WTC11 (cell line): ENCODE data around the gene CORO2B. TPM values are rescaled to one million over a fixed set of nuclear protein-coding genes. Genes with fewer than 3 reads are reported as not detected.

ENCODE experiments used
- ATAC-seq: fragments of 200-7000 bp; cut with Tn5 transposase; 2 replicates; pipeline ENCODE4 v1.10.0; 2021; ENCODE audit warnings: mild to moderate bottlenecking, moderate library complexity
- CTCF ChIA-PET: fragments of 300-600 bp; sonication (Branson Sonifier 250); formaldehyde crosslinking; loops from one replicate; lab custom pipeline; 2021; ENCODE audit warnings: antibody characterized with exemption; lab: Charles Lee
- POLR2A ChIA-PET: fragments of 350-600 bp; sonication (Branson Sonifier 250); formaldehyde crosslinking; loops from one replicate; lab custom pipeline; 2021; ENCODE audit warnings: antibody characterized with exemption; lab: Charles Lee
- DNase-seq: peaks from one replicate; pipeline ENCODE4 v3.0.0; 2021; ENCODE audit warnings: low spot score
- H3K27ac Mint-ChIP-seq: 2 replicates; pipeline ENCODE4 v1.8.0; 2021; ENCODE audit warnings: mixed read lengths
- H3K27me3 Mint-ChIP-seq: 2 replicates; pipeline ENCODE4 v1.8.0; 2021; ENCODE audit warnings: low read depth, mild to moderate bottlenecking, moderate library complexity, mixed read lengths
- H3K36me3 Mint-ChIP-seq: 2 replicates; pipeline ENCODE4 v1.8.0; 2021; ENCODE audit warnings: mixed read lengths
- H3K4me1 Mint-ChIP-seq: 2 replicates; pipeline ENCODE4 v1.8.0; 2022; ENCODE audit warnings: mixed read lengths
- H3K4me3 Mint-ChIP-seq: 2 replicates; pipeline ENCODE4 v1.8.0; 2021; ENCODE audit warnings: mild to moderate bottlenecking, moderate library complexity, mixed read lengths
- H3K9me3 Mint-ChIP-seq: 2 replicates; pipeline ENCODE4 v1.8.0; 2021; ENCODE audit warnings: mixed read lengths
- ARID4B ChIP-seq: sonication (generic); formaldehyde crosslinking; IDR thresholded peaks from 2 replicates; pipeline ENCODE4 v1.8.0; 2023; ENCODE audit warnings: missing genetic modification reagents, mild to moderate bottlenecking, borderline replicate concordance
- ATF1 ChIP-seq: sonication (generic); formaldehyde crosslinking; IDR thresholded peaks from 2 replicates; pipeline ENCODE4 v1.8.1; 2023; ENCODE audit warnings: mild to moderate bottlenecking, moderate library complexity, missing genetic modification reagents
- ATF3 ChIP-seq: sonication (generic); formaldehyde crosslinking; conservative IDR thresholded peaks from 2 replicates; pipeline ENCODE4 v1.8.1; 2022; ENCODE audit warnings: mild to moderate bottlenecking, missing genetic modification reagents
- CBFB ChIP-seq: sonication (generic); formaldehyde crosslinking; IDR thresholded peaks from 2 replicates; pipeline ENCODE4 v1.8.1; 2022; ENCODE audit warnings: mild to moderate bottlenecking, low read depth, missing genetic modification reagents
- CDX4 ChIP-seq: fragments of 250-450 bp; sonication (Bioruptor Pico); IDR thresholded peaks from 2 replicates; pipeline ENCODE4 v1.9.0; 2021; ENCODE audit warnings: moderate library complexity, mild to moderate bottlenecking, inconsistent platforms, borderline replicate concordance
- EMX1 ChIP-seq: fragments of 250-450 bp; sonication (Bioruptor Pico); IDR thresholded peaks from 2 replicates; pipeline ENCODE4 v1.8.0; 2021; ENCODE audit warnings: mild to moderate bottlenecking
- ESRRA ChIP-seq: sonication (generic); formaldehyde crosslinking; IDR thresholded peaks from 2 replicates; pipeline ENCODE4 v1.8.1; 2022; ENCODE audit warnings: mild to moderate bottlenecking, missing genetic modification reagents, borderline replicate concordance
- FOXK1 ChIP-seq: sonication (generic); formaldehyde crosslinking; IDR thresholded peaks from 2 replicates; pipeline ENCODE4 v1.8.0; 2022; ENCODE audit warnings: mild to moderate bottlenecking, moderate library complexity, missing genetic modification reagents
- GRHL2 ChIP-seq: fragments of 250-450 bp; sonication (Bioruptor Pico); IDR thresholded peaks from 2 replicates; pipeline ENCODE4 v1.8.0; 2022; ENCODE audit warnings: mild to moderate bottlenecking, moderate library complexity; ENCODE audit not compliant: insufficient replicate concordance, severe bottlenecking
- HMGA2 ChIP-seq: fragments of 250-450 bp; sonication (Bioruptor Pico); IDR thresholded peaks from 2 replicates; pipeline ENCODE4 v1.4.0; 2021; ENCODE audit warnings: mild to moderate bottlenecking, moderate library complexity
- NFYB ChIP-seq: sonication (generic); formaldehyde crosslinking; conservative IDR thresholded peaks from 2 replicates; pipeline ENCODE4 v1.8.0; 2022; ENCODE audit warnings: low read depth, missing genetic modification reagents
- NR2C2 ChIP-seq: sonication (generic); formaldehyde crosslinking; IDR thresholded peaks from 2 replicates; pipeline ENCODE4 v1.8.0; 2022; ENCODE audit warnings: mild to moderate bottlenecking, missing genetic modification reagents
- PRDM15 ChIP-seq: sonication (generic); formaldehyde crosslinking; IDR thresholded peaks from 2 replicates; pipeline ENCODE4 v1.8.0; 2022; ENCODE audit warnings: missing genetic modification reagents
- TEAD1 ChIP-seq: sonication (generic); formaldehyde crosslinking; IDR thresholded peaks from 2 replicates; pipeline ENCODE4 v1.8.0; 2022; ENCODE audit warnings: mild to moderate bottlenecking, missing genetic modification reagents
- TEAD4 ChIP-seq: sonication (generic); formaldehyde crosslinking; IDR thresholded peaks from 2 replicates; pipeline ENCODE4 v1.8.0; 2022; ENCODE audit warnings: mild to moderate bottlenecking, missing genetic modification reagents
- ZNF281 ChIP-seq: sonication (generic); formaldehyde crosslinking; IDR thresholded peaks from 2 replicates; pipeline ENCODE4 v1.8.0; 2023; ENCODE audit warnings: mild to moderate bottlenecking, missing genetic modification reagents
- ZSCAN18 ChIP-seq: fragments of 250-450 bp; sonication (Bioruptor Pico); IDR thresholded peaks from 2 replicates; pipeline ENCODE4 v2.1.2; 2022; ENCODE audit warnings: mild to moderate bottlenecking, moderate library complexity
- total RNA-seq: library from RNA; stranded (reverse); gene quantifications from 3 replicates; pipeline ENCODE4 v1.2.3, GENCODE V29; 2021
- TF ChIP-seq, protein P1 (sequence below): fragments of 200-600 bp; IDR thresholded peaks from 2 replicates; pipeline ENCODE4 v1.8.0; 2022; ENCODE audit warnings: antibody characterized with exemption
- TF ChIP-seq, protein P2 (sequence below): sonication (generic); formaldehyde crosslinking; IDR thresholded peaks from 2 replicates; pipeline ENCODE4 v1.8.0; 2022; ENCODE audit warnings: mild to moderate bottlenecking, missing genetic modification reagents

Gene CORO2B
- total RNA-seq, 1 experiment from 2014 or later, result 4.9 TPM

- H3K9me3 Mint-ChIP-seq, result peaks cover 6% of the 10 kb centered on the region; the same call in 1 of the 2 replicates
- peaks cover 10% of the 10 kb centered on the region for H3K27me3 Mint-ChIP-seq
- DNase-seq (no peak), ATAC-seq (no peak)
- CTCF ChIA-PET, result interaction anchor here (0.7 to 5.9 kb wide), 5 partner anchors 9 to 327 kb away, joined by 4 to 160 read pairs (median 37); no protein-coding TSS in a partner anchor
- H3K36me3 Mint-ChIP-seq, result no peaks in the 10 kb centered on the region
- POLR2A ChIA-PET, result interaction anchor here (0.7 kb wide), 1 partner anchor 134 kb away, joined by 5 read pairs; no protein-coding TSS in a partner anchor
- H3K4me3 Mint-ChIP-seq, result no peak overlapping the region
- H3K4me1 Mint-ChIP-seq, result no peaks in the 10 kb centered on the region
- no peak overlapping the region for H3K27ac Mint-ChIP-seq
- no peak for TF ChIP-seq GRHL2
- TF ChIP-seq TEAD4 (CRISPR knock-in tag), result no peak
- TF ChIP-seq ZNF281 (CRISPR knock-in tag), result no peak
- no peak for TF ChIP-seq CBFB (CRISPR knock-in tag)
- no peak for TF ChIP-seq CDX4 (CRISPR knock-in tag)
- TF ChIP-seq TEAD1 (CRISPR knock-in tag), result no peak
- TF ChIP-seq ZSCAN18, result no peak
- TF ChIP-seq, protein P1, sequence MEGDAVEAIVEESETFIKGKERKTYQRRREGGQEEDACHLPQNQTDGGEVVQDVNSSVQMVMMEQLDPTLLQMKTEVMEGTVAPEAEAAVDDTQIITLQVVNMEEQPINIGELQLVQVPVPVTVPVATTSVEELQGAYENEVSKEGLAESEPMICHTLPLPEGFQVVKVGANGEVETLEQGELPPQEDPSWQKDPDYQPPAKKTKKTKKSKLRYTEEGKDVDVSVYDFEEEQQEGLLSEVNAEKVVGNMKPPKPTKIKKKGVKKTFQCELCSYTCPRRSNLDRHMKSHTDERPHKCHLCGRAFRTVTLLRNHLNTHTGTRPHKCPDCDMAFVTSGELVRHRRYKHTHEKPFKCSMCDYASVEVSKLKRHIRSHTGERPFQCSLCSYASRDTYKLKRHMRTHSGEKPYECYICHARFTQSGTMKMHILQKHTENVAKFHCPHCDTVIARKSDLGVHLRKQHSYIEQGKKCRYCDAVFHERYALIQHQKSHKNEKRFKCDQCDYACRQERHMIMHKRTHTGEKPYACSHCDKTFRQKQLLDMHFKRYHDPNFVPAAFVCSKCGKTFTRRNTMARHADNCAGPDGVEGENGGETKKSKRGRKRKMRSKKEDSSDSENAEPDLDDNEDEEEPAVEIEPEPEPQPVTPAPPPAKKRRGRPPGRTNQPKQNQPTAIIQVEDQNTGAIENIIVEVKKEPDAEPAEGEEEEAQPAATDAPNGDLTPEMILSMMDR, result no peak
- TF ChIP-seq PRDM15, result no peak
- no peak for TF ChIP-seq ATF3
- TF ChIP-seq NFYB (CRISPR knock-in tag), result no peak
- TF ChIP-seq ATF1 (CRISPR knock-in tag), result no peak
- TF ChIP-seq ESRRA (CRISPR knock-in tag), result no peak
- TF ChIP-seq EMX1 (CRISPR knock-in tag), result no peak
- TF ChIP-seq, protein P2, sequence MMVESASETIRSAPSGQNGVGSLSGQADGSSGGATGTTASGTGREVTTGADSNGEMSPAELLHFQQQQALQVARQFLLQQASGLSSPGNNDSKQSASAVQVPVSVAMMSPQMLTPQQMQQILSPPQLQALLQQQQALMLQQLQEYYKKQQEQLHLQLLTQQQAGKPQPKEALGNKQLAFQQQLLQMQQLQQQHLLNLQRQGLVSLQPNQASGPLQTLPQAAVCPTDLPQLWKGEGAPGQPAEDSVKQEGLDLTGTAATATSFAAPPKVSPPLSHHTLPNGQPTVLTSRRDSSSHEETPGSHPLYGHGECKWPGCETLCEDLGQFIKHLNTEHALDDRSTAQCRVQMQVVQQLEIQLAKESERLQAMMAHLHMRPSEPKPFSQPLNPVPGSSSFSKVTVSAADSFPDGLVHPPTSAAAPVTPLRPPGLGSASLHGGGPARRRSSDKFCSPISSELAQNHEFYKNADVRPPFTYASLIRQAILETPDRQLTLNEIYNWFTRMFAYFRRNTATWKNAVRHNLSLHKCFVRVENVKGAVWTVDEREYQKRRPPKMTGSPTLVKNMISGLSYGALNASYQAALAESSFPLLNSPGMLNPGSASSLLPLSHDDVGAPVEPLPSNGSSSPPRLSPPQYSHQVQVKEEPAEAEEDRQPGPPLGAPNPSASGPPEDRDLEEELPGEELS (CRISPR knock-in tag), result no peak
- no peak for TF ChIP-seq HMGA2
- TF ChIP-seq NR2C2, result no peak
- no peak for TF ChIP-seq FOXK1 (CRISPR knock-in tag)
- TF ChIP-seq ARID4B (CRISPR knock-in tag), result no peak
Measured at GRCh38 chr15:68548364-68548763, 30.4 kb upstream of the CORO2B start.
